Colon (tissue), 2 donors: ENCODE results near the gene TMEM40.
"Not testable (repeated sequence)": the region's sequence is repeated elsewhere in the genome, so short reads cannot be mapped to it uniquely, and the experiment has no call there.

ENCODE experiments used
- FAIRE-seq: peaks from 2 replicates; lab custom pipeline; 2012; peaks lifted over from hg19 to GRCh38; lab: Jason Lieb, UNC
- donor health status: control.
- donor health status: control.

TMEM40 gene

DNA sequence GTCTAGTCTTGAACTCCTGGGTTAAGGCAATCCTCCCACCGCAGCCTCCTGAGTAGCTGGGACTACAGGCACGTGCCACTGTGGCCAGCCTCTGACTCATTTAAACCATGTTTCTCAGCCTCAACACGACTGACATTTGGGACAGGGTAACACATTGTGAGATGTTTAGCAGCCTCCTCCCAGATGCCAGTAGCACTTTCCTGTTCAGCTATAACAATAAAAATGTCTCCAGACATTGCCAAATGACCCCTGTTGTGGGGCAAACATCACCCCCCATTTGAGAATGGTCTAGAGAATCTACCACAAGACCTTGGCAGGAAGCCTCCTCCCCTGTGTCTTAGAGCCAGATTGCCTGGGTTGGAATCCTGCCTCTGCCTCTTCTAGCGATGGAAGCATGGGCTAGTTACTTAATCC, 8.4 kb downstream of the TMEM40 start:
- no peak for FAIRE-seq

DNA sequence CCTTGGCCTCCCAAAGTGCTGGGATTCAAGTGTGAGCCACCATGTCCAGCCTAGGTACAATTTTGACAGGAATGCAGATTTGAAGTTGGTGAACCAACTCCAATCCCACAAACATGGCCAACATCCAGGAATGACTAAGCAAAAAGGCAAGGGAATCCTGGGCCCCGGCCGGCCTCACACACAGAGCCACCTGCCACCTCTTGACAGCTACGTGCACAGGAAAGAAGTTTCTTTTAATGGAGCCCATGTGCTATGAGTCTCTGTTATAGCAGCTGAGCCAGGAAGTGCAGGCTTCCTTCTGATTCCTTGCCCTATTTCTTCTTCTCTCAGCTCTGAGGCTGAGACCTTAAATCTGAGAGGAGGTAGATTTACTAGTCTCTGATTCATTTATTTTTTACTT, 8.8 kb downstream of the TMEM40 start:
- no peak for FAIRE-seq

DNA sequence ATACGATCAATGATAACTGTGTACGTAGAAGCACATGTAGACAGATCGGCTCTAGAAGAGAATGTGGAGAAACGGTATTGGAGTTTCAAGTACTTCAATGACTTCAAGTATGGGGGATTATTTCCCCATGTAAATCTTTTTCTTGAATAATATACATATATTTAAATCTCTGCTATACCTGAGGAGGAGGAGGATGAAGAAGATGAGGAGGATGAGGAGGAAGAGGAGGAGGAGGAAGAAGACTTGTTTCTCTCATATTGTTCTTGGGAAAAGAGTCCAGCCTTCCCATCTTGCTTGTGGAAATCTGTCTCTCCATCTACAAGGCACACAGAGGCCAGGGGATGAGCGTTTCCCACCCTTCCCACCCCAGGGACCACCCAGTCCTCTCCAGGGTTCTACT, 10.6 kb downstream of the TMEM40 start:
- no peak for FAIRE-seq

DNA sequence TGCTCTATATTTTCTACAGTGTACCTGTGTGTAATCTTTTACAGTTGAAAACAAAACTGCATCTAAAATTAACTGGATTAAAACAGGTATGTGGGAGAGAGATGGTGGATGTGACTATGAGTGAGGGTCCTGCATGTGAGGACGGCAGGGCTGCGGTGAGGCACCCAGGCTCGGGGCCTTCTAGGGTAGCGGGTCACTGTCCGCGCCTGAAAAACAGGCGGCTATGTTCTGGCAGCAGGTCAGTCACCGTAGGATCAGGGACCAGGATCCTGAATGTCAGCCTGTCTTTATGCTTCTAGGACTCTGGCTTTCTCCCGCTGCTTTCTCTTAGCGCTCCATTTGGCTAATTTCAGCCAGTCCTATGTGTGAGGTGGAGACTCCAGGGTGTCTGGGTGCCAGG, 12.6 kb downstream of the TMEM40 start:
- no peak for FAIRE-seq

DNA sequence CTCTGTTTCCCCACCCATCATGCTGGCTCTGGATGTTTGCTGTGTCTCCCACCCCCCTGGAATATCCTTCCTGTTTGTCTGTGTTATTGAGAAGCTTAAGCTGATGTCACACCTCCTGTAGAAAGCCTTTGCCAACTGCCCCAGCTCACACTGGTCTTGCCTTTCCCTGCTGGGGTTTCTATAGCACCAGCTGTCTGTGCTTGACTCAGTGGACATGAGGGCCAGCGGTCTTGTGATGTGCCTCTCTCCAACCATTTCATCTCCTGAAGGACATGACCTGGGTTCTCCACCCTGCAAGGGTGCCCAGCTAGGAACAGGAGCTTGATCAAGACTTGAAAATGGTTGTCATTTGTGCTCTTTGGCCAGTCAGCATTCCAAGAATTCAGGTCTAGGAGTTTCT, 14.7 kb downstream of the TMEM40 start:
- no peak for FAIRE-seq

DNA sequence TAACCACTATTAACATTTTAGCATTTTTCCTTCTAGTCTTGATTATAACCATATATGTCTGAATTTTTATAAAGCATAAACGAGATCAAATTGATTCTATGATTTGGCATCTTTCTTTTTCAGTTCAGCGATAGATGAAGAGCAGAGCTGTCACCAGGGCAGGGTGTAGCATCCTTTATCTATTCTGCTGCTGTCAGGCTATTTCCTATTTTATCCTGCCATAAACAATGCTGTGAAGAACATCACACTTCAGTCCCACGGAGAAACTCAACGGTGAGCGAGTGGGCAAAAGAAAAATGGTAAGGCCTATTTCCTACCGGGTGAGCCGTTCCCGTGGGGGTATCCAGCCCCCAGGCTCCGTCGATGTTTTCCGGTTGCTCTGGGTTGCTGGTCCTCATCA, 15.5 kb downstream of the TMEM40 start:
- FAIRE-seq: no peak

DNA sequence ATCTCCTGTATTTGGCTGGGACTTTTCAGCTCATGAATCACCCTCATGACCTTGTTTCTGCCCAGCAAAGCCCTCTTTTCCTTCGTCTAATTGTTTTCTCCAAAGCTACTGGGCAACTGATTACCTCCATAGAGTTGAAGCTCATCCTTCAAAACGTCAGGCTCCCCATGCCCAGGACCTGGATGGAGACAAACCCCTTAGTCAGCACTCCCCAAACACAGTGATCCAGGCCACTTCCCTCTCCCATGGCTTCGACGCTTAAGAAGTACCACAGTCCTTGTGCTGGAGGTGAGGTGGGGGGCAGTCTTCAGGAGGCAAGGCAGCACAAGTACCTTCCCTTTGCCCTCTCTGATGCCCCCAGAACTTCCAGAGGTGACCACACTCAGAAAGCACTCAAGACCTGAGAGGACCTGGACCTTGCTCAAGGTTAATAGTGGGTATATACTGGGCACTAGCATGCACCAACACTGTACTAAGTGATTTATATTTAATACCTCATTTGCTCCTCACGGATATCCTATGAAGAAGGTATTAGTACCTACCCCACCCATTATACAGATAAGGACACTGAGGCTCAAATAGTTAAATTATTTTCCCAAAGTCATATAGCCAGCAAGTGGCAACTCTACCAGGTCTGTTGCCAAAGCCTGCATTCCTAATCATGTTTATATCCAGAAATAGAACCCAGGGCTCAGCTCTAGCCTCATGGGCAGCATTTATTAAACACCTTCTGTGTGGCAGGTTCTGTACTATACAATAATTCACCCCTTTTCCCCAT, 16.5 kb downstream of the TMEM40 start:
- FAIRE-seq: no peak

DNA sequence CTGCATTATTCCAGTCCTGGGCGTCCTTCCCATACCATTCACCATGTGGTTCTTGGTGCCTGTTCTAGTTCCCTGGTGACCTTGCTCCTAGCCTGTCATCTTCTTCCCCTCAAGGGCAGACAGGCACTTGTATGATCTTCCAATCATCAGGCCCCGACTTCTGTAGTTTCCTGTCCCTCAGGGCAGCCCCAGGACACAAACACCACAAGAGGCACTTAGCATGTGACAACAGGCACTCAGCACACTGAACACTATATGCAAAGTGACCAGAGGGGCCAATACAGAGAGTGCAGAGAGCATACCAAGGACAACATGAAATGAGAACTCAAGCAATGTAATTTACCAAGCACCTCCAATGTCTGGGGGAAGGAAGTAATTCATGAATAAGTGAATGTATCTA, 17.9 kb downstream of the TMEM40 start:
- FAIRE-seq: no peak

DNA sequence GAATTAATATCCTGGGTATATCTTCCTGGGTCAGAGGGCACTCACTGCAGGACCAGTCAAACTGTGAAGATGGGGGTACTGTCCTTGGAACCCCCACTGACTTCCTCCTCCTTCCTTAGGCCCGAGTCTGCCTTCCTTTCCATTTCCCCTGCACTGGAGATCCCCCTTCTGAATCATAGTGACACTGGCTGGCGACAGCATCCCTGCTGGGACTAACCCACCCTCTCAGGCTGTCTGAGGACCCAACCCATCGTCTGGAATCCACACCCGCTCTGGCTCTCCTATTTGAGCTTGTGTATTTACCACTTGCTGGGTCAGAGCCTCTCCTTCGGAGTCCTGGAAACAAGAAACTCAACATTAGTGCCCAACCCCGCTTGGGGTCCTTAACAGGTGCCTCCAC, 21.2 kb downstream of the TMEM40 start:
- no peak for FAIRE-seq

DNA sequence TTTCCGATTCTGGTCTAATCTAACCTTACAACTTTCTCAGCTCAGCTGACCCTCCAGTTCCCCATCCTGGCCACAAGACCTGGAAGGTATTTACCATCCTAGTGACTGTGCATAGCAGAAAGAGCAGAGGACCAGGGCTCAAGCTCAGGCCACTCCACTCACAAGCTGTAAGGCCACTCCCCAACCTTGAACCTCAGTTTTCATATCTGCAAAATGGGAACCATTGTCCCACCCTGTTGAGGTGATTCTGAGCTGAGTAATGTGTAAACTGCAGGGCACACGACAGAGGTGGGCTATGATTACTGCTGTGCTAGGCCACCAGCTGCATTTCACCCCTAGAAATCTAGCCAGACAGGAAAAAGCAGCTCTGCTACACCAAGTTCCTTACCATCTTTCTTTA, 21.7 kb downstream of the TMEM40 start:
- no peak for FAIRE-seq

DNA sequence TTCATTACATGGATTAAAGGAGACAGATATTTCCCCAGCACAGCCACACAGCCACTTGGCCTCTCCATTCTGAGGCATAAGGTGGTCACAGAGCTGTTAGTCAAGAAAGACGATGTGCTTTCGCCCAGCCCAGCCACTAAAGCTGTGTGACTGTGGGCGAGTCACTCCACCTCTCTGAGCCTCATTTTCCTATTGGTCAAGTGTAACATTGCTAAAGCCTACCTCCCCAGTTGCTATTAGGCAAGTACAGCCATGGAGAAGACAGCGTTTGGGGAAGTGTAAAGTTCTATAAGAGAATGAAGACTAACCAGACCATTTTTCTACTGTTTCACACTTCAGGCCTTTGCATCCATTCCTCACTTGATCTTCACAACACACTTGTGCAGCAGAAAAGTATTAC, 24.1 kb downstream of the TMEM40 start:
- no peak for FAIRE-seq

DNA sequence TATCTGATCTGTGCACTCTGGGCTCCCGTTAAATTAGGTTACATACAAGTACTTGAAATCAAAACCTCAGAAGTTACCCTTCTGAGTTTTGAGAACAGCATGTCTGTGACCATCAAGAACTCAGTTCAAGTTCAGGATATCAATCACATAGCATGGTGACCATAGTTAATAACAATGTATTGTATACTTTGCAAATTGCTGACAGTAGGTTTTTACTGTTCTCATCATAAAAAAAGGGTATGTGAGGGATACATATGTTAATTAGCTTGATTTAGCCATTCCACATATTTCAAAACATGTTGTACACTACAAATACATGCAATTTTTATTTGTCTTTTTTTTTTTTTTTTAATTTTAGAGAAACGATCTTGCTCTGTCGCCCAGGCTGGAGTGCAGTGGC, 25.5 kb downstream of the TMEM40 start:
- no peak for FAIRE-seq

DNA sequence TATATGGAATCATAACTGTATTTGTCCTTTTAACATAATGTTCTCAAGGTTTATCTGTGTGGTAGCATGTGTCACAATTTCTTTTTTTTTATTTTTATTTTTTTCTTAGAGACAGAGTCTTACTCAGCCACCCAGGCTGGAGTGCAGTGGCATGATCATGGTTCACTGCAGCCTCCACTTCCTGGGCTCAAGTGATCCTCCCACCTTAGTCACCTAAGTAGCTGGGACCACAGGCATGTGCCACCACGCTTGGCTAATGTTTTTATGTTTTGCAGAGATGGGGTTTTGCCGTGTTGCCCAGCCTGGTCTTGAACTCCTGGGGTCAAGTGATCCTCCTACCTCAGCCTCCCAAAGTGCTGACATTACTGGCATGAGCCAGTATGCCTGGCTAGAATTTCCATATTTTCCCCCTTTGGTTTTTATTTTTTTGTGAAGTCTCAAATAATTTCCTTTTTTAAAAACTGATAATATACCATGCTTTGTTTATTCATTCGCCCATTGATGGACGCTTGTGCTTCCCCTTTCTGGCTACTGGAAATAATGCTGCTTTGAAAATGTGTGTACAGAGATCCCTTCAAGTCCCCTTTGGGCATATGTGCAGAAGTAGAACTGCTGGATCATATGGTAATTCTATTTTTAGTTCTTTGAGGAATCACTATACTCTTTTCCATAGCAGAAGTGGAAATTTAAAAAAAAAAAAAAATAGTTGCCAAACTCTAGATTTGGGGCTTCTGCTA, 28.4 kb downstream of the TMEM40 start:
- no peak for FAIRE-seq

DNA sequence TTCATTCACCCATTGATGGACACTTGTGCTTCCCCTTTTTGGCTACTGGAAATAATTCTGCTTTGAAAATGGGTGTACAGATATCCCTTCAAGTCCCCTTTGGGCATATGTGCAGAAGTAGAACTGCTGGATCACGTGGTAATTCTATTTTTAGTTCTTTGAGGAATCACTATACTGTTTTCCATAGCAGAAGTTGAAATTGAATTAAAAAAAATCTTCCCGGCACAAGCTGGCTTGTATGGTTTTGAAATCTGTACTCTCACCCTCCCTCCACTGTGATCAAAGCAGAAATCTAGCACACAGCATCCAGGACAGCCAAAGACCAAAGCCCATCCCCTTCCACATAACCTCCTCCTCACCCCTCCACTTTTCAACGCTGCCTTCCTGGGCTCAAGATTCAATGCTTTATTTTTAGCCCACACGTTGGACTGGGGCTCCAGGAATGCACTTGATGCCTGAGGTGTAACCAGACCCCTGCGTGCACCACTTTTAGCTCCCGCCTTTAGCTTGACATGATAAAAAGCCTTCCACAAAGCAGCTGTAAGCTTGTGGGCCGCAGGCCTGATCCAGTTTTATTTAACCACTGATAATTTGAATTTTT, 29.9 kb downstream of the TMEM40 start:
- FAIRE-seq: no peak

DNA sequence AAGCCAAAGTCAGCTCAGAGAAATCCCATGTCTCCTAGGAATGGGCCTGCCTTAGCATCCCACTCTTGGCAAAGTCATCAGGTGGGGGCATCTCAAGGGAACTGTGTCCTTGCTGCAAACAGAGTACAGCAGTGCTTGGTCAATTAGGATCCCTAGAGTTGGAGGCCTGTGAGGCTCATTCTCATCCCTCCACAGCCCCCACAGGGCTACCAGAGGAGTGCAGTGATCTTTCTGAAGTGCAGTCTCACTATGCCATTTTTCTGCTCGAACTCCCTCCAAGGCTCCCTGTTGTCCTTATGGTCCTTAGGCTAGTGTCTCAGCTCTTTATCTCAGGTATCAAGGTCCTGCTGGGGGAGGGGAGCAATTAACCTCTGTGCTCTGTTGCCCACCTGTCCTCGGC, 31.1 kb downstream of the TMEM40 start:
- FAIRE-seq: no peak

DNA sequence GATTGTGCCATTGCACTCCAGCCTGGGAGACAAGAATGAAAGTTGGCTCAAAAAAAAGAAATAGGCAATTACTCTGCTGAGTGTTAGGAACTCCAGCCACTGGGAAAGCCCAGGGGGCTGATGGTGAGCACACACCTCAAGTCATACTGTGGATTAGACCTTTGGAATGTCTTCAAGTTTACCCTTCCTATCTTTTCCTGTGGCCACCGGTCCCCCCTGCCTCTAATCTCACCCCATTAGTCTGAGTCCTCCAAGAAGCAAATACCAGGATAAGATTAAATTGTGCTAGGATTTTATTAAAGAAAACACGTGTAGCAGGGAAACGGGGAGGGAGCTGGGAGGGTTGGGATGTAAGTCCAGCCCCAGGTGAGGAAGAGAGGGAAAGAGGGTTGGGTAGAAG, 31.6 kb downstream of the TMEM40 start:
- FAIRE-seq: no peak

DNA sequence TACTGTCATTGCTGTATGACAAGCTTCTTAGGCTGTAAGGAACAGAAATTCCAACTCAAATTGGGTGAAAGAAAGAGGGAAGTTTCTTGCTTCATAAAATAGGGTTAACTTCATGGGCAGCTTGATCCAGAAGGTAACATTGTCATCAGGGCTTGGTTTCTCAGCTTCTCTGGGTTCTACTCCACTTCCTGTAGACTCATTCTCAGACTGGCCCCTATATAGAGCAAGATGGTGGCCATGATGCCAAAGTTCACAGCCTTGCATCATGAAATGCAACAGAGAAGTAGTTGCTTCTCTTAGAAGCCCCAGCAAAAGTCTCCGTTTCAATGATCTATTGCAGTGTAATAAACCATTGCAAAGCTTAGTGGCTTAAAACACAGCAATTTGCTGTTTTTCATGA, 33.6 kb downstream of the TMEM40 start:
- no peak for FAIRE-seq

DNA sequence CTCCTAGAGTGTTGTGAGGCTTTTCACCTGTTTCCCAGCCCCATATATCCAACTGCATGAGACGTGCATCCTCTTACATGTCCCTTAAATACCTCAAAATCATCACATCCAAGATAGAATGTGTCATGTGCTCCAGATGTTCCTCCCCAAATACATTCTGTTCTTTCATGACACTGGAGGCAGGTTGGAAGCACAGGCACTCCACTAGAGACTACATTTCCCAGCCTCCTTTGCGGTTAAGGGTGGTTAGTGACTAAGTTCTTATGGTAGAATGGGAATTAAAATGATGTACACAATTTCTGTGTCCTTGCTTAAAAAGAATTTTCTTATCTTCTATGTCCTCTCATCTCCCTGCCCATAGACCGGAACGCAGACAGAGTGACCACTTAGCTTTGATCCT, 34.3 kb downstream of the TMEM40 start:
- FAIRE-seq: no peak

DNA sequence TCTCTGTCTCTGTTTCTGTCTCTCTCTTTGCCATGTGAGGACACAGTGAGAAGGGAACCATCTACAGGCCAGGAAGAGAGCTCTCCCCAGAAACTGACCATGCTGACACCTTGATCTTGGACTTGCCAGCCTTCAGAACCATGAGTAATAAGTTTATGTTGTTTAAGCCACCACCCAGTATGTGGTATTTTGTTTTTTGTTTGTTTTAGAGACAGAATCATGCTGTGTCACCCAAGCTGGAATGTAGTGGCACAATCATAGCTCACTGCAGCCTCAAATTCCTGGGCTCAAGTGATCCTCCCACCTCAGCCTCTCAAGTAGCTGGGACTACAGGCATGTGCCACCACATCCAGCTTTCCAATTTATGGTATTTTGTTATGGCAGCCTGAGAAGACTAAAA, 35.7 kb downstream of the TMEM40 start:
- FAIRE-seq: not testable (repeated sequence)

DNA sequence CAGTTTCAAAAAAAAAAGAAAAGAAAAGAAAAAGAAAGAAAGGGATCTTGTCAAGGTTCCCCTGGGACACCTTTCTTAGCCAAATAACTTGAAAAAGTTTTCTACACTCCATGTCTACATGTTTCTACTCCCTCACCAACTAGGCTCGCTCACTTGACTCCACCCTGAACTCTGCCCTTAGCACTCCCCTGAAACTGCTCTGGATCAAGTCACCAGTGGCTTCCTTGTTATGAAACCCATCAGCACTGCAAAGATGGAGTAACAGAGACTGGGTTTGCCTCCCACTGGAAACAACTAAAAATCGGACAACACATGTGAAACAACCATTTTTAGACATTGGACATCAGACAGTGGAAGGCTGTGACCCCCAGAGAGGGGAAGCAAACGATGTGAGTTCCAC, 36.8 kb downstream of the TMEM40 start:
- no peak for FAIRE-seq

DNA sequence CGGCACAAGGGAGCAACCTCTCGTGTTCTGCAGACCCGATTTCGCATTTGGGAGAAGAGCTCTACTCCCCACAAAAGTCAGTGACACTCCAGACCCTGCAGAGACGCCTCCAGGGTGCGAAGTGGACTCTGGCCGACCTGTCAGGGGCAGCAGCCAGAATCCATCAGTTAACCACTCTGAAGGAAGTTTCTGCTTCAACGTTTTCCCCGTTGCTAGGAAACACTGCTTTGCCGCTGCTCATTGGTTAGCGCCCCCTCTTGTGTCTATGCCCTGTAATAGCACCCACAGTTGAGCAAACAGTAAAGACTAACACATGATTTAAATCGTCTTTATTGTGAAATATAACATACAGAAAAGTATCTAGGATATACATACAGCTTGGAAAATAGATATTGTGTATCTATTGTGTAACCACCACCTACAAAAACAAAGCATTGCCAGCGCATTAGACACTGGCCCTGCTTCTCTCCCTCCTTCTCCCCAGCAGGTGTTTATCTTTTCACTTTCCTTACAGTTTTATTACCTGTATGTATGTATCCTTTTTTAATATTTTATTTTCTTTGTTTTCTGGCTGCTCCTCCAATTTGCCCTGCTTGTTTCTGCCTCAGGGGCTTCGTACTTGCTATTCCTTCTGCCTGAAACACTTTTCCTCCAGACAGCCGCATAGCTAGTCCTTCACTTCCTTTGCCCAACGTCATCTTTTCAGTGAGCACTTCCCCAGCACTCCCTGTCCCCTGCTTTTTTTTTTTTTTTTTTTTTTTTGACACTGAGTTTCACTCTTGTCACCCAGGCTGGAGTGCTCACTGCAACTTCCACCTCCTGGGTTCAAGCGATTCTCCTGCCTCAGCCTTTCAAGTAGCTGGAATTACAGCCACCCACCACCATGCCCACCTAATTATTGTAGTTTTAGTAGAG, 38.8 kb downstream of the TMEM40 start:
- FAIRE-seq: no peak

DNA sequence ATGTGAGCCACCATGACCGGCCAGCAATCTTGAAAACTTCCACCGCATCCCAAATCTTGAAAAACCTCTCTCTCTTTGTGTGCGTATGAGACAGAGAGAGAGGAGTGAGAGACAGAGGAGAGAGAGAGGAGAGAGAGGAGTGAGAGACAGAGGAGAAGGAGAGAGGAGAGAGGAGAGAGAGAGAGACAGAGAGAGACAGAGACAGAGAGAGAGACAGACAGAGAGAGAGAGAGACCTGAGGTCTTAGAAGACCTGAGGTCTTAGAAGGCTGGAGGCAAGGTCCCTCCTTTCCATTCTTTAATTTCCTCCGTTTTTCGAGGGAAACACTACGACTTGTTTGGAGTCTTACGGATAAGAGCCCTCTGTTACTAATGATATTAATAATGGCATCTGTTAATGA, 39.5 kb downstream of the TMEM40 start:
- FAIRE-seq: no peak
